GM23338 (cell line): ENCODE results near the gene RPL10. TPM values are rescaled to one million over a fixed set of nuclear protein-coding genes. Genes with fewer than 3 reads are reported as not detected.

ENCODE experiments used
- ATAC-seq: fragments of 200-7000 bp; cut with Tn5 transposase; 3 replicates; pipeline ENCODE4 v1.9.1; 2020
- DNase-seq: peaks from one replicate; pipeline ENCODE4 v3.0.0-alpha.2; 2015; ENCODE audit warnings: low spot score
- H2AFZ ChIP-seq: fragments of 200-600 bp; sonication (generic); 2 replicates; pipeline ENCODE4 v1.8.0; 2016; ENCODE audit warnings: antibody characterized with exemption, mild to moderate bottlenecking, moderate library complexity
- H3F3A ChIP-seq: fragments of 200-600 bp; sonication (generic); replicated peaks from 2 replicates; pipeline ENCODE4 v1.8.0; 2017; ENCODE audit warnings: antibody characterized with exemption, mixed run types, low read depth
- H3K27ac ChIP-seq: fragments of 200-600 bp; sonication (generic); 2 replicates; pipeline ENCODE4 v1.6.1; 2016; ENCODE audit warnings: low read depth
- H3K27me3 ChIP-seq: fragments of 200-600 bp; sonication (generic); 2 replicates; pipeline ENCODE4 v1.8.0; 2016; ENCODE audit warnings: mild to moderate bottlenecking, mixed run types, moderate library complexity; ENCODE audit not compliant: insufficient read depth
- H3K36me3 ChIP-seq: fragments of 200-600 bp; sonication (generic); 2 replicates; pipeline ENCODE4 v1.8.0; 2016; ENCODE audit warnings: mild to moderate bottlenecking; ENCODE audit not compliant: insufficient read depth
- H3K4me1 ChIP-seq: fragments of 200-600 bp; sonication (generic); 2 replicates; pipeline ENCODE4 v1.8.0; 2016; ENCODE audit warnings: mild to moderate bottlenecking, moderate library complexity; ENCODE audit not compliant: insufficient read depth
- H3K4me2 ChIP-seq: fragments of 200-600 bp; sonication (generic); 2 replicates; pipeline ENCODE4 v1.7.1; 2017; ENCODE audit warnings: mixed run types
- H3K4me3 ChIP-seq: fragments of 200-600 bp; sonication (generic); 2 replicates; pipeline ENCODE4 v1.6.1; 2016; ENCODE audit warnings: mixed run types
- H3K79me2 ChIP-seq: fragments of 200-600 bp; sonication (generic); replicated peaks from 2 replicates; pipeline ENCODE4 v1.8.0; 2017; ENCODE audit warnings: mild to moderate bottlenecking; ENCODE audit not compliant: insufficient read depth
- H3K9me2 ChIP-seq: fragments of 200-600 bp; sonication (generic); 2 replicates; pipeline ENCODE4 v1.8.0; 2017; ENCODE audit not compliant: insufficient read depth
- H4K20me1 ChIP-seq: fragments of 200-600 bp; sonication (generic); replicated peaks from 2 replicates; pipeline ENCODE4 v1.8.0; 2017; ENCODE audit warnings: mild to moderate bottlenecking; ENCODE audit not compliant: insufficient read depth
- H3K27ac Mint-ChIP-seq: 2 replicates; pipeline ENCODE4 v1.8.0; 2020; ENCODE audit warnings: inconsistent platforms, mild to moderate bottlenecking, moderate library complexity, mixed read lengths
- H3K27me3 Mint-ChIP-seq: 3 replicates; pipeline ENCODE4 v1.8.0; 2022; ENCODE audit warnings: low read depth, mild to moderate bottlenecking, moderate library complexity, mixed read lengths, inconsistent platforms; ENCODE audit not compliant: insufficient read depth, poor library complexity
- H3K36me3 Mint-ChIP-seq: 3 replicates; pipeline ENCODE4 v1.8.0; 2021; ENCODE audit warnings: low read depth, mild to moderate bottlenecking, inconsistent platforms, moderate library complexity, mixed read lengths
- H3K4me1 Mint-ChIP-seq: 3 replicates; pipeline ENCODE4 v1.8.0; 2020; ENCODE audit warnings: mild to moderate bottlenecking, inconsistent platforms, mixed read lengths
- H3K4me3 Mint-ChIP-seq: 3 replicates; pipeline ENCODE4 v1.8.0; 2021; ENCODE audit warnings: moderate library complexity, mild to moderate bottlenecking, inconsistent platforms, mixed read lengths
- H3K9me3 Mint-ChIP-seq: 3 replicates; pipeline ENCODE4 v1.8.0; 2020; ENCODE audit warnings: moderate library complexity, mild to moderate bottlenecking, inconsistent platforms, mixed read lengths
- EZH2 ChIP-seq: fragments of 200-600 bp; sonication (generic); IDR thresholded peaks from one replicate; pipeline ENCODE4 v1.8.0; 2017; ENCODE audit warnings: antibody characterized with exemption, mild to moderate bottlenecking, low read depth; ENCODE audit not compliant: unreplicated experiment
- EZH2phosphoT487 ChIP-seq: fragments of 200-600 bp; sonication (generic); IDR thresholded peaks from one replicate; pipeline ENCODE4 v1.8.1; 2018; ENCODE audit warnings: antibody characterized with exemption; ENCODE audit not compliant: unreplicated experiment
- JUNB ChIP-seq: IDR thresholded peaks from one replicate; pipeline ENCODE4 v1.6.1; 2016; ENCODE audit warnings: antibody characterized with exemption; ENCODE audit not compliant: unreplicated experiment
- POLR2AphosphoS5 ChIP-seq: IDR thresholded peaks from 2 replicates; pipeline ENCODE4 v1.6.1; 2016; ENCODE audit warnings: antibody characterized with exemption, low read depth
- ZNF114 ChIP-seq: fragments of 250-450 bp; sonication (Bioruptor Pico); IDR thresholded peaks from 2 replicates; pipeline ENCODE4 v1.5.0; 2020; ENCODE audit warnings: mild to moderate bottlenecking, moderate library complexity
- polyA plus RNA-seq: library from polyadenylated mRNA; unstranded; fragments of >200 nt; fragmentation: Nextera tagmentation; extraction: Ambion mirVana; gene quantifications from 2 replicates; pipeline ENCODE4 v1.2.1, GENCODE V29; 2016
- total RNA-seq: library from RNA; depleted of rRNA; stranded (reverse); fragments of >200 nt; shearing (Covaris generic); gene quantifications from 2 replicates; pipeline ENCODE4 v1.2.3, GENCODE V29; 2014
- TF ChIP-seq, protein P1 (sequence below), 2 experiments: fragments of 200-600 bp in 1 of 2; sonication (generic) in 1 of 2; conservative IDR thresholded peaks; 2 replicates each; pipeline versions ENCODE4 v1.5.1 to v1.6.1; 2016 to 2017; ENCODE audit warnings: antibody characterized with exemption in 2 of 2, low read depth in 2 of 2, mild to moderate bottlenecking in 2 of 2, moderate library complexity in 1 of 2
- TF ChIP-seq, protein P2 (sequence below): fragments of 250-450 bp; sonication (Bioruptor Pico); IDR thresholded peaks from 2 replicates; pipeline ENCODE4 v1.5.0; 2020; ENCODE audit warnings: mild to moderate bottlenecking, moderate library complexity
- TF ChIP-seq, protein P3 (sequence below): IDR thresholded peaks from one replicate; pipeline ENCODE4 v1.6.1; 2018; ENCODE audit warnings: antibody characterized with exemption; ENCODE audit not compliant: unreplicated experiment

The RPL10 gene
- total and polyA plus RNA-seq, 2 experiments from 2014 or later: 1,696 to 4,929 TPM

DNA sequence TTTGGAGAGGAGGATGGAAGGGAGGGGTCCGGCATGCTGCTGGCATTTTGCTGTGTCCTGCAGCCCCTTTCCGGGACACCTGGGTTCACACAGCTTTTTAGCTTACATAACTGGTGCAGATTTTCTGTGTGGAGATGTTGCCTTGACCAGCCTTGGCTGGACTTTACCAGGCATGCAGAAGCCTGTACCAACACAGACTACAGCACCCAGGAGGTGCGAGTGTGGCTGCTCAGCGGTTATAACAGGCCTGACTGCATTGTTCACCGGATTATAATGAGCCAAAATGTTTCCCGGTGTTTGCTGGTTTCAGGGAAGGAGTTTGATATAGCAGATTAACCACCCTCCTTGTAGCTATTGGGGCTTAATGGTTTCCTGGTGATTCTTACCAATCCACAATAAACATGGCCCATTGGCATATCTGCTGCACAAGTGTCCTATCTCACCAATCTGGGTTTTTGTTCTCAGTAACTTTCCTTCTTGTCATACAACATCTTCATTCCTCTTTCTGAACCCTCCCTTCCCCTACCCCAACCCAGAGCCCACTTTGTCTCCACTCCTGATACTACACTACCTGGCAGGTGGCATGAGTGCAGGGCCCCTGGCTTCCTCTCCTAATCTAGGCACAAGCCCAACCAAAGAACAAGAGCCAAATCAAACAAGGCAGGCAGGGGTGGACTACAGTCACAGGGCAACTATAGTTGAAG, 3.9 kb downstream of the RPL10 start:
- no peak overlapping the region for H3K4me3 ChIP-seq
- peaks cover 40% of the 10 kb centered on the region for H3K27me3 Mint-ChIP-seq
- H4K20me1 ChIP-seq: no peaks in the 10 kb centered on the region
- no peak for TF ChIP-seq ZNF114
- TF ChIP-seq JUNB: no peak
- TF ChIP-seq POLR2AphosphoS5: no peak
- ATAC-seq (peak; percentile 4), DNase-seq (no peak)
- H3K27ac ChIP-seq: peak overlapping the region; percentile 92; the same call in 1 of the 2 replicates
- no peak overlapping the region for H3K4me2 ChIP-seq
- peaks cover 21% of the 10 kb centered on the region for H3F3A ChIP-seq
- H3K9me2 ChIP-seq: no peaks in the 10 kb centered on the region
- no peak overlapping the region for H3K4me3 Mint-ChIP-seq
- no peak overlapping the region for H2AFZ ChIP-seq
- H3K4me1 ChIP-seq: peaks cover 6% of the 10 kb centered on the region; the same call in 1 of the 2 replicates
- peaks cover 9% of the 10 kb centered on the region; the same call in 1 of the 3 replicates for H3K9me3 Mint-ChIP-seq
- no peaks in the 10 kb centered on the region for H3K27me3 ChIP-seq
- peaks cover 4% of the 10 kb centered on the region; the same call in 1 of the 2 replicates for H3K36me3 ChIP-seq
- H3K36me3 Mint-ChIP-seq: peaks cover 36% of the 10 kb centered on the region
- no peak overlapping the region for H3K27ac Mint-ChIP-seq
- H3K4me1 Mint-ChIP-seq: peaks cover 13% of the 10 kb centered on the region; the same call in 2 of the 3 replicates
- H3K79me2 ChIP-seq: peaks cover 17% of the 10 kb centered on the region

DNA sequence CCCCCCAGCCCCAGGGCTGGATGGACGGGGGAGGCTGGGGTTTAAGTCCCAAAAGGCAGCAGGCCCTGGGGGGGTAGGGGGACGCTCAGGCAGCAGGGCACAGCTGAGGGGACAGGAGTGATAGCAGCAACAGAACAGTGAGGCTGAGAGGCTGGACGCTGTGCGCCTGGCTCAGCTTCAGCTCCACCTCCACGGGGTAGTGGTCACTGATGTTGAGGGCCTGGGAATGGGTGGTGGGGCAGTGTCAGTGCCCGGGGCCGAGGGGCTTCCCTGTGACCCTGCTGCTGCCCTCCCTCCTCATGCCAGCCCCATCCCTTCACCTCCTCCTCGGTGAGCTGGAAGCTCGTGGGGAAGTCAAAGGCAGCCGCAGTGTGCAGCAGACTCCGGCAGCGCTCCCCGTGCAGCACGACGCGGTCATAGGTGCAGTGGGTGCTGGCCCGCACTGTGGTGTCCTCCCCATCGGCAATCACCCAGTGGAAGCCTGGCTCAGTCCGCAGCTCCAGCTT, 4.5 kb downstream of the RPL10 start:
- Mint-ChIP-seq H3K27ac (no peak overlapping the region), H3K4me1 (peaks cover 13% of the 10 kb centered on the region; the same call in 2 of the 3 replicates), H3K9me3 (peaks cover 9% of the 10 kb centered on the region; the same call in 1 of the 3 replicates), H3K36me3 (peaks cover 36% of the 10 kb centered on the region), H3K27me3 (peaks cover 39% of the 10 kb centered on the region), H3K4me3 (no peak overlapping the region)
- Histone ChIP-seq H2AFZ (no peak overlapping the region), H3K27ac (0 out of 2 replicates have a peak overlapping the region, but pooled peaks have one; percentile 92), H3F3A (peaks cover 21% of the 10 kb centered on the region), H3K79me2 (peaks cover 17% of the 10 kb centered on the region), H3K4me3 (no peak overlapping the region), H3K4me2 (no peak overlapping the region), H3K36me3 (peaks cover 4% of the 10 kb centered on the region; the same call in 1 of the 2 replicates), H3K4me1 (peaks cover 6% of the 10 kb centered on the region; the same call in 1 of the 2 replicates), H4K20me1 (no peaks in the 10 kb centered on the region), H3K27me3 (no peaks in the 10 kb centered on the region), H3K9me2 (no peaks in the 10 kb centered on the region)
- ATAC-seq (peak; percentile 3; the same call in 2 of the 3 replicates), DNase-seq (no peak)
- no peak for TF ChIP-seq EZH2
- TF ChIP-seq, protein P1, sequence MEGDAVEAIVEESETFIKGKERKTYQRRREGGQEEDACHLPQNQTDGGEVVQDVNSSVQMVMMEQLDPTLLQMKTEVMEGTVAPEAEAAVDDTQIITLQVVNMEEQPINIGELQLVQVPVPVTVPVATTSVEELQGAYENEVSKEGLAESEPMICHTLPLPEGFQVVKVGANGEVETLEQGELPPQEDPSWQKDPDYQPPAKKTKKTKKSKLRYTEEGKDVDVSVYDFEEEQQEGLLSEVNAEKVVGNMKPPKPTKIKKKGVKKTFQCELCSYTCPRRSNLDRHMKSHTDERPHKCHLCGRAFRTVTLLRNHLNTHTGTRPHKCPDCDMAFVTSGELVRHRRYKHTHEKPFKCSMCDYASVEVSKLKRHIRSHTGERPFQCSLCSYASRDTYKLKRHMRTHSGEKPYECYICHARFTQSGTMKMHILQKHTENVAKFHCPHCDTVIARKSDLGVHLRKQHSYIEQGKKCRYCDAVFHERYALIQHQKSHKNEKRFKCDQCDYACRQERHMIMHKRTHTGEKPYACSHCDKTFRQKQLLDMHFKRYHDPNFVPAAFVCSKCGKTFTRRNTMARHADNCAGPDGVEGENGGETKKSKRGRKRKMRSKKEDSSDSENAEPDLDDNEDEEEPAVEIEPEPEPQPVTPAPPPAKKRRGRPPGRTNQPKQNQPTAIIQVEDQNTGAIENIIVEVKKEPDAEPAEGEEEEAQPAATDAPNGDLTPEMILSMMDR (conservative IDR thresholded peaks at IDR 0.05; ENCODE audit: low read depth in 2 of 2): no peak
- no peak for TF ChIP-seq POLR2AphosphoS5
- TF ChIP-seq, protein P2, sequence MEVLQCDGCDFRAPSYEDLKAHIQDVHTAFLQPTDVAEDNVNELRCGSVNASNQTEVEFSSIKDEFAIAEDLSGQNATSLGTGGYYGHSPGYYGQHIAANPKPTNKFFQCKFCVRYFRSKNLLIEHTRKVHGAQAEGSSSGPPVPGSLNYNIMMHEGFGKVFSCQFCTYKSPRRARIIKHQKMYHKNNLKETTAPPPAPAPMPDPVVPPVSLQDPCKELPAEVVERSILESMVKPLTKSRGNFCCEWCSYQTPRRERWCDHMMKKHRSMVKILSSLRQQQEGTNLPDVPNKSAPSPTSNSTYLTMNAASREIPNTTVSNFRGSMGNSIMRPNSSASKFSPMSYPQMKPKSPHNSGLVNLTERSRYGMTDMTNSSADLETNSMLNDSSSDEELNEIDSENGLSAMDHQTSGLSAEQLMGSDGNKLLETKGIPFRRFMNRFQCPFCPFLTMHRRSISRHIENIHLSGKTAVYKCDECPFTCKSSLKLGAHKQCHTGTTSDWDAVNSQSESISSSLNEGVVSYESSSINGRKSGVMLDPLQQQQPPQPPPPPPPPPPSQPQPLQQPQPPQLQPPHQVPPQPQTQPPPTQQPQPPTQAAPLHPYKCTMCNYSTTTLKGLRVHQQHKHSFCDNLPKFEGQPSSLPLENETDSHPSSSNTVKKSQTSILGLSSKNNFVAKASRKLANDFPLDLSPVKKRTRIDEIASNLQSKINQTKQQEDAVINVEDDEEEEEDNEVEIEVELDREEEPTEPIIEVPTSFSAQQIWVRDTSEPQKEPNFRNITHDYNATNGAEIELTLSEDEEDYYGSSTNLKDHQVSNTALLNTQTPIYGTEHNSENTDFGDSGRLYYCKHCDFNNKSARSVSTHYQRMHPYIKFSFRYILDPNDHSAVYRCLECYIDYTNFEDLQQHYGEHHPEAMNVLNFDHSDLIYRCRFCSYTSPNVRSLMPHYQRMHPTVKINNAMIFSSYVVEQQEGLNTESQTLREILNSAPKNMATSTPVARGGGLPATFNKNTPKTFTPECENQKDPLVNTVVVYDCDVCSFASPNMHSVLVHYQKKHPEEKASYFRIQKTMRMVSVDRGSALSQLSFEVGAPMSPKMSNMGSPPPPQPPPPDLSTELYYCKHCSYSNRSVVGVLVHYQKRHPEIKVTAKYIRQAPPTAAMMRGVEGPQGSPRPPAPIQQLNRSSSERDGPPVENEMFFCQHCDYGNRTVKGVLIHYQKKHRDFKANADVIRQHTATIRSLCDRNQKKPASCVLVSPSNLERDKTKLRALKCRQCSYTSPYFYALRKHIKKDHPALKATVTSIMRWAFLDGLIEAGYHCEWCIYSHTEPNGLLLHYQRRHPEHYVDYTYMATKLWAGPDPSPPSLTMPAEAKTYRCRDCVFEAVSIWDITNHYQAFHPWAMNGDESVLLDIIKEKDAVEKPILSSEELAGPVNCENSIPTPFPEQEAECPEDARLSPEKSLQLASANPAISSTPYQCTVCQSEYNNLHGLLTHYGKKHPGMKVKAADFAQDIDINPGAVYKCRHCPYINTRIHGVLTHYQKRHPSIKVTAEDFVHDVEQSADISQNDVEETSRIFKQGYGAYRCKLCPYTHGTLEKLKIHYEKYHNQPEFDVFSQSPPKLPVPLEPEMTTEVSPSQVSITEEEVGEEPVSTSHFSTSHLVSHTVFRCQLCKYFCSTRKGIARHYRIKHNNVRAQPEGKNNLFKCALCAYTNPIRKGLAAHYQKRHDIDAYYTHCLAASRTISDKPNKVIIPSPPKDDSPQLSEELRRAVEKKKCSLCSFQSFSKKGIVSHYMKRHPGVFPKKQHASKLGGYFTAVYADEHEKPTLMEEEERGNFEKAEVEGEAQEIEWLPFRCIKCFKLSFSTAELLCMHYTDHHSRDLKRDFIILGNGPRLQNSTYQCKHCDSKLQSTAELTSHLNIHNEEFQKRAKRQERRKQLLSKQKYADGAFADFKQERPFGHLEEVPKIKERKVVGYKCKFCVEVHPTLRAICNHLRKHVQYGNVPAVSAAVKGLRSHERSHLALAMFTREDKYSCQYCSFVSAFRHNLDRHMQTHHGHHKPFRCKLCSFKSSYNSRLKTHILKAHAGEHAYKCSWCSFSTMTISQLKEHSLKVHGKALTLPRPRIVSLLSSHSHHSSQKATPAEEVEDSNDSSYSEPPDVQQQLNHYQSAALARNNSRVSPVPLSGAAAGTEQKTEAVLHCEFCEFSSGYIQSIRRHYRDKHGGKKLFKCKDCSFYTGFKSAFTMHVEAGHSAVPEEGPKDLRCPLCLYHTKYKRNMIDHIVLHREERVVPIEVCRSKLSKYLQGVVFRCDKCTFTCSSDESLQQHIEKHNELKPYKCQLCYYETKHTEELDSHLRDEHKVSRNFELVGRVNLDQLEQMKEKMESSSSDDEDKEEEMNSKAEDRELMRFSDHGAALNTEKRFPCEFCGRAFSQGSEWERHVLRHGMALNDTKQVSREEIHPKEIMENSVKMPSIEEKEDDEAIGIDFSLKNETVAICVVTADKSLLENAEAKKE: no peak
- TF ChIP-seq EZH2phosphoT487: no peak
- TF ChIP-seq, protein P3, sequence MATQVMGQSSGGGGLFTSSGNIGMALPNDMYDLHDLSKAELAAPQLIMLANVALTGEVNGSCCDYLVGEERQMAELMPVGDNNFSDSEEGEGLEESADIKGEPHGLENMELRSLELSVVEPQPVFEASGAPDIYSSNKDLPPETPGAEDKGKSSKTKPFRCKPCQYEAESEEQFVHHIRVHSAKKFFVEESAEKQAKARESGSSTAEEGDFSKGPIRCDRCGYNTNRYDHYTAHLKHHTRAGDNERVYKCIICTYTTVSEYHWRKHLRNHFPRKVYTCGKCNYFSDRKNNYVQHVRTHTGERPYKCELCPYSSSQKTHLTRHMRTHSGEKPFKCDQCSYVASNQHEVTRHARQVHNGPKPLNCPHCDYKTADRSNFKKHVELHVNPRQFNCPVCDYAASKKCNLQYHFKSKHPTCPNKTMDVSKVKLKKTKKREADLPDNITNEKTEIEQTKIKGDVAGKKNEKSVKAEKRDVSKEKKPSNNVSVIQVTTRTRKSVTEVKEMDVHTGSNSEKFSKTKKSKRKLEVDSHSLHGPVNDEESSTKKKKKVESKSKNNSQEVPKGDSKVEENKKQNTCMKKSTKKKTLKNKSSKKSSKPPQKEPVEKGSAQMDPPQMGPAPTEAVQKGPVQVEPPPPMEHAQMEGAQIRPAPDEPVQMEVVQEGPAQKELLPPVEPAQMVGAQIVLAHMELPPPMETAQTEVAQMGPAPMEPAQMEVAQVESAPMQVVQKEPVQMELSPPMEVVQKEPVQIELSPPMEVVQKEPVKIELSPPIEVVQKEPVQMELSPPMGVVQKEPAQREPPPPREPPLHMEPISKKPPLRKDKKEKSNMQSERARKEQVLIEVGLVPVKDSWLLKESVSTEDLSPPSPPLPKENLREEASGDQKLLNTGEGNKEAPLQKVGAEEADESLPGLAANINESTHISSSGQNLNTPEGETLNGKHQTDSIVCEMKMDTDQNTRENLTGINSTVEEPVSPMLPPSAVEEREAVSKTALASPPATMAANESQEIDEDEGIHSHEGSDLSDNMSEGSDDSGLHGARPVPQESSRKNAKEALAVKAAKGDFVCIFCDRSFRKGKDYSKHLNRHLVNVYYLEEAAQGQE: no peak
- TF ChIP-seq ZNF114: no peak
